ENCODE data around the gene EFL1. TPM values are rescaled to one million over a fixed set of nuclear protein-coding genes. Genes with fewer than 3 reads are reported as not detected.

EFL1 gene
- total RNA-seq, 1 donor from 2014 or later, result 17.3 TPM

DNA sequence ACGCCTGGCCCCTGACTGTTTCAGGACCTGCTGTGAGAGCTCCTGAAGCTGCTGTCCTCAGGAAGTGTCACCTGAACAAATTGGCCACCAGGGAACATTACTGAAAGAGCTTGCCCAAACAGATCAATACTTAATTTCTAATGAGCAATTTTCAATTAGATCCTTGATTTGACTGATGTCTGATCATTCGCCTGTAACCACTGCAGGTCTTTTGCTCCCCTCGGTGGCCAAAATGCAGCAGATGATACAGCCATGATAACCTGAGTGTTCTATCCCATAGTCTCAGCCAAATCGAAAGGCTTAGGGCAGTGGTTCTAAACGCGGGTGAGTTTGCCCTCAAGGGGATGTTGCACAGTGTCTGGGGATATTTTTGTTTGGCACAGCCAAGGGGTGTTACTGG, 159.1 kb downstream of the EFL1 start:
- no peak overlapping the region for H3K4me3 ChIP-seq
- no peaks in the 10 kb centered on the region for H3K4me1 ChIP-seq
- TF ChIP-seq, protein P1, sequence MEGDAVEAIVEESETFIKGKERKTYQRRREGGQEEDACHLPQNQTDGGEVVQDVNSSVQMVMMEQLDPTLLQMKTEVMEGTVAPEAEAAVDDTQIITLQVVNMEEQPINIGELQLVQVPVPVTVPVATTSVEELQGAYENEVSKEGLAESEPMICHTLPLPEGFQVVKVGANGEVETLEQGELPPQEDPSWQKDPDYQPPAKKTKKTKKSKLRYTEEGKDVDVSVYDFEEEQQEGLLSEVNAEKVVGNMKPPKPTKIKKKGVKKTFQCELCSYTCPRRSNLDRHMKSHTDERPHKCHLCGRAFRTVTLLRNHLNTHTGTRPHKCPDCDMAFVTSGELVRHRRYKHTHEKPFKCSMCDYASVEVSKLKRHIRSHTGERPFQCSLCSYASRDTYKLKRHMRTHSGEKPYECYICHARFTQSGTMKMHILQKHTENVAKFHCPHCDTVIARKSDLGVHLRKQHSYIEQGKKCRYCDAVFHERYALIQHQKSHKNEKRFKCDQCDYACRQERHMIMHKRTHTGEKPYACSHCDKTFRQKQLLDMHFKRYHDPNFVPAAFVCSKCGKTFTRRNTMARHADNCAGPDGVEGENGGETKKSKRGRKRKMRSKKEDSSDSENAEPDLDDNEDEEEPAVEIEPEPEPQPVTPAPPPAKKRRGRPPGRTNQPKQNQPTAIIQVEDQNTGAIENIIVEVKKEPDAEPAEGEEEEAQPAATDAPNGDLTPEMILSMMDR (IDR thresholded peaks at IDR 0.05), result no peak
- intact Hi-C loops (cut with DNase I), result no loop called here
- no peak for DNase-seq (ENCODE audit: low spot score in 2 of 2)
- no peaks in the 10 kb centered on the region for H3K36me3 ChIP-seq
- no peaks in the 10 kb centered on the region for H3K9me3 ChIP-seq
- no peak overlapping the region for H3K27ac ChIP-seq
- H3K27me3 ChIP-seq, result no peaks in the 10 kb centered on the region

DNA sequence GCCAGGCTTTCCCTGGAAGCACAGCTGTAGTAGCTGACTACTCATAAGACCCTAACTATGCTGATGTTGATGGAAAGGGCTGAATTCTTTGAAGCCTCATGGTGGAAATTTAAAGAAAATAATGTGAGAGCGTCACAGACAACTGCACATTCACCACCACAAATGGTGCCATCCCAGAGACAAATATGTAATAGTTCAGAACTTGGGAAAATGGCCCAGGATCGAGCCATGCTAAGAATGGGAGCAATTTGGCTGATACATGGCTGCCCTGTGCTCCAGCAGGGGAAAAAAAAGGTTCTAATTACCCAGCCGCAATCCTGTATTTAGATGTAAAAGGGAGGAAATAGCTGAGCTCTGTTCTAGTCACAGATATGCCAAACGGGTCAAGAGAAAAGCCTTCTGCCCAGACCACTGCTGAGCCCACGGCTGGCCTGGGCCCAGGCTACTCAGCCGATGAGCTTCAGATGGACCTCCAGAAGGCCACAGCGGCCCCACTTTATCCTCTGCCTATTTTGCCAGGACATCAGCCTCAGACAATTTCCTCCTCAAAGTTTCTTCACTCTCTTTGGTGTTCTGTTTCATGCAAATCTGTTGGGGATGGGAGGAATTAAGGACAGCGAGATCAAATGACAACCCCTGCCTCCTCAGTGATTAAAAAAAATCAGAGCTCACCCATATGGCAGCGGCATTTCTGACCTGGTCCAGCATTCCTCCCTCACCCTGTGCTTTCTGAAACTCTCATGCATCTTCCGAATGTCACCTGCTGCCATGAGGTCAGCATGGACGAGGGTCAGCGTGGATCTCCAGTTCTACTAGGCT, 162.2 kb downstream of the EFL1 start:
- Histone ChIP-seq H3K4me3 (no peak overlapping the region), H3K27ac (no peak overlapping the region), H3K36me3 (no peaks in the 10 kb centered on the region), H3K27me3 (no peaks in the 10 kb centered on the region), H3K9me3 (no peaks in the 10 kb centered on the region), H3K4me1 (no peaks in the 10 kb centered on the region)
- intact Hi-C loops (cut with DNase I), result no loop called here
- TF ChIP-seq, protein P1 (IDR thresholded peaks at IDR 0.05), result no peak
- DNase-seq (ENCODE audit: low spot score in 2 of 2), result no peak

DNA sequence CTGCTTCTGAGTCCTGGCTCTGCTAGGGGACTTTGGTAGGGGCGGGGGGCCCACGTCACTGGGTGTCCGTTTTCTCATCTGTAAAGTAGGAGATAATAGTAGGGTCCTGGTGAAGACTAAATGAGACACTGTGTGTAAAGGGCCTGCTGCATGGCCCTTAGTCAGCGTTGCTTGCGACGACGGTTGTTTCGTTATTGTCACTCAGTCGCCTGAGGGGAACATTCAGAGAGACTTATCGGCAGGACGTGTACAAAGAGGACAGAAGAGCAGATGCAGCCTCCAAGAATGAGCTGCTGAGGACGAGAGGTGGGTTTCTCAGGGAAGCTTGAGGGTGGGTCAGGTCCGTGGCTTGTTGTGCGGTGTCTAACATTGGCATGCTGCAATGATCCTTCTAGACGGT, 163.9 kb downstream of the EFL1 start:
- no peaks in the 10 kb centered on the region for H3K9me3 ChIP-seq
- intact Hi-C loops (cut with DNase I), result no loop called here
- no peak for DNase-seq (ENCODE audit: low spot score in 2 of 2)
- H3K36me3 ChIP-seq, result no peaks in the 10 kb centered on the region
- TF ChIP-seq, protein P1 (IDR thresholded peaks at IDR 0.05), result no peak
- no peak overlapping the region for H3K4me3 ChIP-seq
- no peaks in the 10 kb centered on the region for H3K4me1 ChIP-seq
- H3K27ac ChIP-seq, result no peak overlapping the region
- H3K27me3 ChIP-seq, result no peaks in the 10 kb centered on the region

DNA sequence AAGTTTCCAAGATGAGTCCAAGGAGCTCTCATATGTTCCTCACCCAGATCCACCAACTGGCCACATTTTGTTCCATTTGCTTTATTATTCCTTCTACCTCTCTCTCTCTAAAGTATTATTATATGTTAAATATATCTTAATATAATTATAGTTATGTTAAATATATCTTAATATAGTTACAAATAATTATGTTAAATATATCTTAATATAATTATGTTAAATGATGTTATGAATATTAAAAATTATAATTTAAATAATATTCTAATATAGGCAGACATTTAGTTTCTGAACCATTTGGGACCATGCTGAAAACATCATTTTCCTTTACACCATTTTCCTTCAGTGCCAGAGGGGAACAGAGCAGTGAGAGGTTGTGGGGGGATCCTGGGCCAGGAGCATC, 166.7 kb downstream of the EFL1 start:
- TF ChIP-seq, protein P1 (IDR thresholded peaks at IDR 0.05), result no peak
- DNase-seq (ENCODE audit: low spot score in 2 of 2), result no peak
- H3K27me3 ChIP-seq, result no peaks in the 10 kb centered on the region
- H3K36me3 ChIP-seq, result no peaks in the 10 kb centered on the region
- H3K4me3 ChIP-seq, result no peak overlapping the region
- intact Hi-C loops (cut with DNase I), result no loop called here
- H3K27ac ChIP-seq, result no peak overlapping the region
- no peaks in the 10 kb centered on the region for H3K9me3 ChIP-seq
- H3K4me1 ChIP-seq, result no peaks in the 10 kb centered on the region

DNA sequence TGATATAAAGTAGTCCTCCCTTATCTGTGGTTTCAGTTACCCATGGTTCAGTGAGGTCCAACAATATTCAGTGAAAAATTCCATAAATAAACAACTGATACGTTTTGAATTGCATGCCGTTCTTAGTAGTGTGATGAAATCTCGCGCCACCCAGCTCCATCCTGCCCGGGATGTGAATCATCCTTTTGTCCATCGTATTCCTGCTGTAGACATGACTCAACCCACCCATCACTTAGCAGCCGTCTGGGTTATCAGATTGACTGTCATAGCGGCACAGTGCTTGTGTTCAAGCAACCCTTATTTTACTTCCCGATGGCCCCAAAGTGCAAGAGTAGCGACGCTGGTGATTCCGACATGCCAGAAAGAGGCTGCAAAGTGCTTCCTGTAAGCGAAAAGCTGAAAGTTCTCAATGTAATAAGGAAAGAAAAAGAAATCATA, 168.7 kb downstream of the EFL1 start:
- TF ChIP-seq, protein P1 (IDR thresholded peaks at IDR 0.05), result no peak
- Histone ChIP-seq H3K4me3 (no peak overlapping the region), H3K9me3 (no peaks in the 10 kb centered on the region), H3K4me1 (no peaks in the 10 kb centered on the region), H3K36me3 (no peaks in the 10 kb centered on the region), H3K27ac (no peak overlapping the region), H3K27me3 (no peaks in the 10 kb centered on the region)
- no peak for DNase-seq (ENCODE audit: low spot score in 2 of 2)
- intact Hi-C loops (cut with DNase I), result no loop called here
